GM19397 (cell line): ENCODE results near the gene FBXL15.

Experiments
- ATAC-seq: cut with Tn5 transposase; IDR thresholded peaks from one replicate; pipeline ENCODE4 v1.9.1; 2021; ENCODE audit warnings: mild to moderate bottlenecking, moderate library complexity; ENCODE audit not compliant: unreplicated experiment

The FBXL15 gene, protein sequence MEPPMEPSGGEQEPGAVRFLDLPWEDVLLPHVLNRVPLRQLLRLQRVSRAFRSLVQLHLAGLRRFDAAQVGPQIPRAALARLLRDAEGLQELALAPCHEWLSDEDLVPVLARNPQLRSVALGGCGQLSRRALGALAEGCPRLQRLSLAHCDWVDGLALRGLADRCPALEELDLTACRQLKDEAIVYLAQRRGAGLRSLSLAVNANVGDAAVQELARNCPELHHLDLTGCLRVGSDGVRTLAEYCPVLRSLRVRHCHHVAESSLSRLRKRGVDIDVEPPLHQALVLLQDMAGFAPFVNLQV

DNA sequence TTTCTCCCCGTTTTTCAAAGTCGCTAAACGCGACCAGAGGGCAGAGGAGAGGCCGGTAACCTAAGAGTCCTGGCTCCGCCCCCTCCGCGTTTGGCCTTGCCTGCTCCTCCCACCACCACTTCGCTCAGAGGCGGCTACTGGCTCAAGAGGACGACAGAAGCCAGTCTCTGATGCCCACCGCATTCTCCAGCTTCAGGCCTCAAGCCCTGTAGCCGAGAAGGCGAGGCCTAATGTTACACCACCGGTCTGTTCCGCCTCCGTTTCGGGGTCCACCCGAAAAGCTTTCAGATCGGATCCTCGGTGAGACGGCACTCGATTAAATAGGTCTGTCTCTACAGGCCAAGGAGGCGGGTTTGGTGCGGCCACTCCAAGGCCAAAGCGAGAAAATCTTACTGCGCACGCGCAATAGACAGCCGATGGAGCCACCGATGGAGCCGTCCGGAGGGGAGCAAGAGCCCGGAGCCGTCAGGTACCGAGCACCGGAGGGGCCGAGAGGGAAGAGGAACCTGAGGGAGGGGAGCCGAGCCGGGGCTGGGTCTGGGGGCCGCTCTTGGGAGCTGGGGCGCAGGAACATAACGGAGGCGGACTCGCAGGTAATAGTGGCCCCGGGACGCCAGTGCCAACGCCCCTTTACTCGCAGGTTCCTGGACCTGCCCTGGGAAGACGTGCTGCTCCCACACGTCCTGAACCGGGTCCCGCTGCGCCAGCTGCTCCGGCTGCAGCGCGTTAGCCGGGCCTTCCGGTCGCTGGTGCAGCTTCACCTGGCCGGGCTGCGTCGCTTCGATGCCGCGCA is at the start of gene FBXL15:
FBXL15 (plus strand) TSS at position 123 of the 793 bp plus-strand sequence; CDS start at position 417, 294 bp downstream.
- ATAC-seq, result peak; percentile 75

DNA sequence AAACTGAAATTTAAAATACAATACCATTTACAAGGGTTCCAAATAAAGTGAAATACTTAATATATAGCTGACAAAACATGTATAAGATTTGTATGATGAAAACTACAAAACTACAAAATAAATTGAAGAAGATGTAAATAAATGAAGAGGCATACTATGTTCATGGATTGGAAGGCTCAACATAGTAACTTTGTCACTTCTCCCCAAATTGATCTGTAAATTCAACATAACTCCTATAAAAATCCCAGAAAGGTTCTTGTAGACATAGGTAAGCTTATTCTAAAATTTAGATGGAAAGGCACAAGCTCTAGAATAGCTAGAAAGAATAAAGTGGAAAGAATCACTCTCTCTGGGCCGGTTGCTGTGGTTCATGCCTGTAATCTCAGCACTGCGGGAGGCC is 49.3 kb upstream of the FBXL15 start:
- ATAC-seq, result no peak

DNA sequence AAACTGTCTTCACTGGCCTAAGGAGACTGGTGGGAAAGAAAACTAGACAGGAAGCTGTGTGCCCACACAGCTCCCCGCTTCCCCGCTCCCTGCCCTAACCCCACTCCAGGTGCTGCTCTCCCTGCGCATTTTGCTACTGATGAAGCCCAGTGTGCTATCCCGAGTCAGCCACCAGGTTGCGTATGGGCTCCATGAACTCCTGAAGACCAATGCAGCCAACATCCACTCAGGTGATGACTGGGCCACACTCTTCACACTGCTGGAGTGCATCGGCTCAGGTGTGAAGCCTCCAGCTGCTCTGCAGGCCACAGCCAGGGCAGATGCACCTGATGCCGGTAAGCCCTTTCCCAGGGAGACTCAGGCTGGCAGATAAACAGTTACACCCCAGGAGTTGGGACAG is 45.4 kb upstream of the FBXL15 start:
- no peak for ATAC-seq

DNA sequence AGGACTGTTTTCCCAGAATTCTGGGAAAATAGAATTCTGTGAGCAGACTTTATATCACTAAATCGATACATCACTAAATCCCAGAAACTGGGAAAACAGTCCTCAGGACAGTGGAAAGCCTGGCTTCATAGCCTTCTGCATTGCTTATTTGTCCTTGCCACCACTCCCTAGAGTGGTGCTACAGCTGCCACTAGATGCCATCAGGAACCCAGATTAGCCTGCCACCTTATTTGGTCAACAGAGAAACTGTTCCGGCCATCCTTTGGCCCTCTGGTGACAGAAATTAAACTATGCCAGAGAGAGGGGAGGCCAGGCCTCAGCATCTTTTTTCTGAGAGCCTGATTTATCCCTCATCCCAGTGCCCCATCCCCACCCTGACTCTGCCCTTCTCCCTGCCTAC is 44.8 kb upstream of the FBXL15 start:
- no peak for ATAC-seq

DNA sequence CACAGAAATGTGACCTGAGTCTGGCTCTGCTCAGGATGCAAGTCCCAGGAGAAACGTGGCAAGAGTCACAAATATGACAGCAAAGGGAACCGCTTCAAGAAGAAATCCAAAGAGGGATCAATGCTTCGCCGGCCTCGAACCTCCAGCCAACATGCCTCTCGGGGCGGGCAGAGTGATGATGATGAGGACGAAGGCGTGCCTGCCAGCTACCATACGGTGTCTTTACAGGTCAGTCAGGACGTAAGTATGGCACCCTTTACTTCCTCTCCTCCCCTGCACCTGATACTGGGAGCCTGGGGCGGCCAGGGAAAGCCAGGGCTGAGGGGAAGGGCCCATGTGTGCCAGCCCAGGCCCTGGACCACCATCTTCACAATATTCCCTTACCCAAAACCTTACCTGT is 43.7 kb upstream of the FBXL15 start:
- no peak for ATAC-seq

DNA sequence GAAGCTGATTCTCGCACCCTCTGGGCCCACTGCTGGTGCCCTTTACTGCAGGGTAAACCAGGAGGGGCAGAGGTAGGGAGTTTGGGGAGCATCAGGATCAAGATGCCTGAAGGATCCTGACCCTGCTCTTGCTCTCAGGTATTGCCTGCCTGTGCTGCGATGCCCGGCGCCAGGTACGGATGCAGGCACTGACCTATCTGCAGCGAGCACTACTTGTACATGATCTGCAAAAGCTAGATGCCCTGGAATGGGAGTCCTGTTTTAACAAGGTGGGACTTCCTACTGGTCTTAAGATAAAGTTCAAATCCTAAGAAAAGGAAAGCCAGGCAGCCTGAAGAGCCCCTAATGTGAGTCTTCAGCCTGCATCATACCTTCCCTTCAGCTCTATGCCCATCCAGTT is 41.3 kb upstream of the FBXL15 start:
- ATAC-seq, result no peak

DNA sequence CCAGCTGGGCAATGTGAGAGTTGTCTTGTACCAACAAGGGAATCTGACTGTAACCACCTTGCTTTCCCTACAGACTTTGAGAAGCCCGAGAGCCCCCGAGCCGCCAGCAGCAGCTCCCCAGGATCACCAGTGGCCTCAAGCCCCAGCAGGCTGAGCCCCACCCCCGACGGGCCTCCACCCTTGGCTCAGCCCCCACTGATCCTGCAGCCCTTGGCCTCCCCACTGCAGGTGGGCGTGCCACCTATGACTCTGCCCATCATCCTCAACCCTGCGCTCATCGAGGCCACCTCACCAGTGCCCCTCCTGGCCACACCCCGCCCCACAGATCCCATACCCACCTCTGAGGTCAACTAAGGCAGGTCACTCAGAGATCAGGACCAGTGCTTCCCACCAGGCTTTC is 38.7 kb upstream of the FBXL15 start:
- ATAC-seq, result no peak

DNA sequence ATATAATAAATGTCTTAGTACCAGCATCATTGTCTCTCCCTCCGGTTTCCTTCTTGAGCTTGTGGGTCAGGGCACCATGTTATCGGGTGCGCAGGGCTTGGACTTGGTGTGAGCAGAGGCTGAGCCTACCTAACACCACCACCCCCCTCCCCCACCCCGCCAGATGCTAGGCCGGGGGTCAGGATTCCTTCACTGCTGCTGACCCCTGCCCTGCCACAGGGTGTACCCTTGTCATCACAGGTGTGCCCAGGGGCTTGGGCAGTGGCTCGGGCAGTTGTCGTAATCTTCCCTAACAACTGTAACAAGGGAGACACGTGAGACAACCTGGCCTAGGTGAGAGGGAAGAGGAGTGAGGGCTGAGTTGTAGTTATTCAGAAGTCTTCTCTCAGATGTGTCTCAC is 37.8 kb upstream of the FBXL15 start:
- no peak for ATAC-seq

DNA sequence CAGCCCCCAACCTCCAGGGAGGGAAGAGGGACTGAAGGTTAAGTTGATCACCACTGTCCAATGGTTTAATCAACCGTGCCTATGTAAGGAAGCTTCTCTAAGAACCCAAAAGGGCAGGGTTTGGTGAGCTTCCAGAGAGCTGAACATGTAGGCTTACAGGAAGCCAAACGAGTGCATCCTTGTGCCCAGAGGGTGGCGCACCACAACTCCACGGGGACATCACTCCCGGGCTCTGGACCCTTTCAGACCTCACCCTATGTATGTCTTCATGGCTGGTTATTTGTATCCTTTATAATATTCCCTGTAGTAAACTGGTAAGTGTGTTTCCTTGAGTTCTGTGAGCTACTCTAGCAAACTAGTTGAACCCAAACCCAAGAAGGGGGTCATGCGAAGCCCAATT is 36.6 kb upstream of the FBXL15 start:
- no peak for ATAC-seq

DNA sequence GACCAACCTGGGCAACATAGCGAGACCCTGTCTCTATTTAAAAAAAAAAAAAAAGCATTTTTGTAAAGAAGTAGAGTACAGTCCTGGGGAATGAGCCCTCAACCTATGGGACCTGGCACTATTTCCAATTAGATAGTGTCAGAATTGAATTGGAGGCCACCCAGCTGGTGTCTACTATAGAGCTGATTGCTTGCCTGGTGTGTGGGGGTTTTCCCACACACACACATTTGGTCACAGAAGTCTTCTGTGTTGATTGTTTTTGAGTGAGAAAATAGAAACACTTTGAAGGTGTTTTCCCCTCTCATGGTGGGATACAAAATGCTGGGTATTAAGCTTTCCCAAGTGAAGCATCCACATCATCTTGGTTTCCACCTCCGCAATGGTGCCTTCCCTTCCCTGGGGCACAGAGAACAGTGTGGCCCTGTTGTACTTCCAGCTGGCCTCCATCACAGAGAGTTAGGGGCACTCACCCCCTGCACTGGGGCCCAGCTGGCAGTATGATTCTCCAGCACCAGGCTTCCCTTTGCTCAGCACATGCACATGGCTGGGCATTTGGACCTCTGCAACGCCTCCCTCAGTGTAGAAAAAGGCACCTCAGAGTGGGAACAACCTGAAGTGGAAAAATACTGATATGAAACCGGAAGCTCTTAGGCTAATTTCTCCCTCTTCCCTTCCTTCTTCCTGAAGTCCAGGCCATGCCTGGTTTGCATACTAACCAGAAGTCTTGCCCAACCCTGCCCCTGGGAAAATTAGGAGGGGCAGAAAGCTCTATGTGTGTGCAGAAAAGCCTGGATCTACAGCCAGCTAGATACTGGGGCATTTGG is 35.8 kb upstream of the FBXL15 start:
- ATAC-seq, result no peak

DNA sequence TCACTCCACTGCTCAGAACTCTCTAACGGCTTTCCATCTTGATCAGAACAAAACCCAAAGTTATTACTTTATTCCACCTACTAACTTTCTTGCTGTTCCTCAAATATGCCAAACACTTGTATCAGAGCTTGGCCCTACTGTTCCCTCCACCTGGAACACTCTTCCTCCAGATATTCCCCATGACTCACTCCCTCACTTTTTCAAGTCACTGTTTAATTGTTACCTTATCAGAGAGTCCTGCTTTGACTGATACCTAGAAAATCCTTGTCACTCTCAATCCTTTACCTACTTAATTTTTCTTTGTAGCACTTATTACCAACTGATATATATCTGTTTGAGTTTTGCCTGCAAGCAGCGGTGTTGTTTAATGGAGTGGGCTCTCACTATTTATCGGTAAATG is 30.7 kb upstream of the FBXL15 start:
- no peak for ATAC-seq

DNA sequence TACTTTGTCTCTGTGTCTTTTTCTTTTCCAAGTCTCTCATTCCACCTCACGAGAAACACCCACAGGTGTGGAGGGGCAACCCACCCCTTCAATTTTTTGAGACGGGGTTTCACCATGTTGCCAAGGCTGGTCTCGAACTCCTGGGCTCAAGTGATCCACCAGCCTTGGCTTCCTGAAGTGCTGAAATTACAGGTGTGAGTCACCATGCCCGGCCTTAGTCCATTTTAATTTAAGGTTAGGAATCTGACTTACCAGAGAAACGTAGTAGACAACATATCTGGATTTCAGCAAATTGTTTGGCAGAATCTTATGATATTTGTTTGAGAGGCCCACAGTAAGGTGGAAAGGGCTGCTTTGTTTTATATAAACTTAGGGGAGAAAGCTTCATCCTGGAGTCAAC is 28.3 kb upstream of the FBXL15 start:
- no peak for ATAC-seq

DNA sequence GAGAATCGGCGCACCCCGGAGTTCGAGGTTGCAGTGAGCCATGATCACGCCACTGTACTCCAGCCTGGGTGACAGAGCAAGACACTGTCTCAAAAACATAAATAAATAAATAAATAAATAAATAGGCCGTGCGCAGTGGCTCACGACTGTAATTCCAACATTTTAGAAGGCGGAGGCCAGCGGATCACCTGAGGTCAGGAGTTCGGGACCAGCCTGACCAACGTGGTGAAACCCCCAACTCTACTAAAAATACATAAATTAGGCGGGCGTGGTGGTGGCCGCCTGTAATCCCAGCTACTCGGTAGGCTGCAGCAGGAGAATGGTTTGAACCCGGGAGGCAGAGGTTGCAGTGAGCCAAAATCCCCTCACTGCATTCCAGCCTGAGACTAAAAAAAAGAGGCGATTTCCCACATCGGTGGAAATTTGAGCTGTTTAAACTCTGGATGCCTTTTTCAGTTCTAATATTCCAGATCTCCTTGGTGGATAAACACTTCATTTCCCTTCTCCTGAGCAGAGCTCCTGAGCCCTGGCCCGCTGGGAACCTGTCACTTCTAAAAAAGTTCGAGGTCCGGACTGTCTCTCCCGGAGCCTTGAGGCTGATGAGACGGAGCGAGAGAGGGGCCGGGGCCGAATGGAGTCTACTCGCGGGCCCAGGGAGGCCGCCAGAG is 27.1 kb upstream of the FBXL15 start:
- ATAC-seq, result no peak

DNA sequence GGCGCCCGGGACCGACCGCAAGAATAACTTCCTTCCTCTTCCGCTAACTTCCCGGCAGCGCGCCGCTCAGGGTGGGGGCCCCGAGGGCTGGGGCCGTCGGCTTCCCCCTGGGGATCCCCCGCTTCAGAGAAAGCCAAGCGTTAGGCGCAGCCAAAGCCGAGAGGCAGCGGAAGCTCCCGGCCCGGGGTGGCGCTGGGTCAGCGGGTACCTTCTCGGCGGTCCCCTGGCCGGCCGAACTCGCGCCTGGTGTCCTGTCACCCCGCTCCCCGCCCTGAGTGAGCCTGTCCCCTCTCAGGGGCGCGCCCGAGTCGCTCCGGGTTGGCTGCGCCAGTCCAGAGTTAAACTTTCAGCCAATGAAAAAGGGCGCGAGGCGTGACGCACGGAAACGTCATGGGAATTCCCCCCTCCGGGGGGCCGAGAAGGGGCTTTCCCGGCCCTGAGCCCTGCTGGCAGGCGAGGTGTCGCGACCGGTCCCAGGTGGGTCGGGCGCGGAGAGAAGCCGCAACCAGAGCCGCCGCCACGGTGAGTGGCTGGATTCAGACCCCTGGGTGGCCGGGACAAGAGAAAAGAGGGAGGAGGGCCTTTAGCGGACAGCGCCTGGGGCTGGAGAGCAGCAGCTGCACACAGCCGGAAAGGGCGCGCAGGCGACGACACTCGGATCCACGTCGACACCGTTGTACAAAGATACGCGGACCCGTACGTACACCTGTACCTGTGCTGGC is 26.4 kb upstream of the FBXL15 start:
- ATAC-seq, result peak; percentile 78

DNA sequence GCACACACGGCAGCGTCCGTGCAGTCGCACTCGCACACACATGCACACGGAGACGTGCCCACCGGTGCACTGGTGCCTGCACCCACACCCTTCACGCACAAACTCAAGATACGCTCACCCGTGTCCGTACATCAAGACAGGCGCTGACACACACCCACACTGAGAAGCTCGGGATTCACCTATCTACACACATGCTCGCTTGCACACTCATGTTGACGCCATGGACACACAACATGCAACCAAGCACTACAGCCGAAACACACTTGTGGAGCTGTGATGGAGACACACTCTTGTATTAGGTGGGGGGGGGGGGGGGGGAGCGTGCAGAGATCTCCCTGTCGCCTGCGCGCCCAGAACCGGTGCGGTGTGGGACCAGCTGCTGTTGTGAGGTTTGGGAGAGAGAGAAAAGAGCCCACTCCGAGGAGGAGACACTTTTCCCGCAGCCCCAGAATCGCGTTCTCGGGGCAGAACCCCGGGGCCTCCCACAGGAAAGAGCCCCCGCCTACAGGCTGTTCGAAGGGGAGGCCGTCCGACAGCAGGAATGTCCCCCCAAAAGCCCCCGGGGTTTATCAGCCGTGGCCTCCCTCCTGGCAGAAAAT is 25.7 kb upstream of the FBXL15 start:
- ATAC-seq, result no peak

DNA sequence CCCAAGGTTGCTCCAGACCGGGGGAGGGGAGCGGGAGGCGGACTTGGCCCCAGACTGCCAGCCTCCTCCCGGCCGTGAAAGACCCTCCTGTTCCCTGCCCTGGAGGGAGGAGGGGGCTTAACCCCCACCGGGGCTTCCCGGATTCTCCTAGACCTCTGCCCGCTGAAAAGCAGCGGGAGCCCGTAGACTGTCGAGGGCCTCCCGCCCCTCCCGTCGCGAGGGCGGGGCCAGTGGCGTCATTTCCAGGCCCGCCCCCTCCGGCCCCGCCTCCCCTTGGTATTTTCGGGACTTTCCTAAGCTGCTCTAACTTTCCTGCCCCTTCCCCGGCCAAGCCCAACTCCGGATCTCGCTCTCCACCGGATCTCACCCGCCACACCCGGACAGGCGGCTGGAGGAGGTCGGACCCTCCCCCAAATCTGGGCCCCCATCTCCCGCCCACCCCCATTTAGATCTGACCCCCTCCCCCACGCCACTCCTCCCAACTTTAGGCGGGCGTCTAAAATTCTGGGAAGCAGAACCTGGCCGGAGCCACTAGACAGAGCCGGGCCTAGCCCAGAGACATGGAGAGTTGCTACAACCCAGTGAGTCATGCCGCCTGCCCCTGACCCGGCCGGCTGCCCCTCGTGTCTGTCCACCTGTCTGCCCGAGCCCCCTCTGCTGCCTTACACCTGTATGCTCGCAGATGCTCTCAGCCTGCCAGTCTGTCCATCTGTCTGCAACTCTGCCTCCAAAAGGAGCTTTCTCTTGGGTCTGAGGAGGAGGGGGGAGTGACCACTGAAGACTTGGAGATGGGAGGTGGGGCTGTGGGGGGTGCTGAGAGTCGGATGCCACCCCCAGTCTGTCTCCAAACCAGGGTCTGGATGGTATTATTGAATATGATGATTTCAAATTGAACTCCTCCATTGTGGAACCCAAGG is 25.0 kb upstream of the FBXL15 start, which contains the start of gene NFKB2:
NFKB2 (plus strand) TSS at position 306 of the 917 bp plus-strand sequence; CDS start at position 561, 255 bp downstream.
- peak; percentile 28 for ATAC-seq

DNA sequence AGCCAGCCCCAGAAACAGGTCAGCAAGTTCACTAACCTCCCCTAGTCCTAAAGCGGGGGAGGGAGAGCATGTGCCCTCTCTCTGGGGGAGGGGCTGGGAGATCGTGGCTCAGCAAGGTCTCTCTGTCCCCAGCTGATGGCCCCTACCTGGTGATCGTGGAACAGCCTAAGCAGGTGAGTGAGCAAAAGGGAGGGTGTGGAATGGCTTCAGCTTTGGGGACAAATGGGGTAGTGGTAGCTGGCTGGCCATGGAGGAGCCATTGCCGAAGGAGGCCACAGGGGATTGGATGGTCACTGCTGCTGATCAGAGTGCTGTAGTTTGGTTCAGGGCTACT is 24.4 kb upstream of the FBXL15 start:
- no peak for ATAC-seq

DNA sequence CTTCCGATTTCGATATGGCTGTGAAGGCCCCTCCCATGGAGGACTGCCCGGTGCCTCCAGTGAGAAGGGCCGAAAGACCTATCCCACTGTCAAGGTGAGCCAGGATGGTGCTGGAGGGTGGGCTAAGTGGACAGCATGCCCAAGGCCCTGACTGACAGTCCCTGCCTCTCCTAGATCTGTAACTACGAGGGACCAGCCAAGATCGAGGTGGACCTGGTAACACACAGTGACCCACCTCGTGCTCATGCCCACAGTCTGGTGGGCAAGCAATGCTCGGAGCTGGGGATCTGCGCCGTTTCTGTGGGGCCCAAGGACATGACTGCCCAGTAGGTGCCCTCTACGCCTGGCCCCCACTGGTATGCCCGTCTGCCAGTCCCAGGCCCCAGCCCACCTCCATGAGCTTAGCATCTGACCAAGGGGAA is 23.9 kb upstream of the FBXL15 start:
- no peak for ATAC-seq
